Measurements from ENCODE around the gene GGT6. TPM values are rescaled to one million over a fixed set of nuclear protein-coding genes. Genes with fewer than 3 reads are reported as not detected.
"Not testable (repeated sequence)": the region's sequence is repeated elsewhere in the genome, so short reads cannot be mapped to it uniquely, and the experiment has no call there.

The GGT6 gene, protein sequence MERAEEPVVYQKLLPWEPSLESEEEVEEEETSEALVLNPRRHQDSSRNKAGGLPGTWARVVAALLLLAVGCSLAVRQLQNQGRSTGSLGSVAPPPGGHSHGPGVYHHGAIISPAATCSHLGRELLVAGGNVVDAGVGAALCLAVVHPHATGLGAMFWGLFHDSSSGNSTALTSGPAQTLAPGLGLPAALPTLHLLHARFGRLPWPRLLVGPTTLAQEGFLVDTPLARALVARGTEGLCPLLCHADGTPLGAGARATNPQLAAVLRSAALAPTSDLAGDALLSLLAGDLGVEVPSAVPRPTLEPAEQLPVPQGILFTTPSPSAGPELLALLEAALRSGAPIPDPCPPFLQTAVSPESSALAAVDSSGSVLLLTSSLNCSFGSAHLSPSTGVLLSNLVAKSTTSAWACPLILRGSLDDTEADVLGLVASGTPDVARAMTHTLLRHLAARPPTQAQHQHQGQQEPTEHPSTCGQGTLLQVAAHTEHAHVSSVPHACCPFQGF
- total RNA-seq = not detected in 2 replicates

DNA sequence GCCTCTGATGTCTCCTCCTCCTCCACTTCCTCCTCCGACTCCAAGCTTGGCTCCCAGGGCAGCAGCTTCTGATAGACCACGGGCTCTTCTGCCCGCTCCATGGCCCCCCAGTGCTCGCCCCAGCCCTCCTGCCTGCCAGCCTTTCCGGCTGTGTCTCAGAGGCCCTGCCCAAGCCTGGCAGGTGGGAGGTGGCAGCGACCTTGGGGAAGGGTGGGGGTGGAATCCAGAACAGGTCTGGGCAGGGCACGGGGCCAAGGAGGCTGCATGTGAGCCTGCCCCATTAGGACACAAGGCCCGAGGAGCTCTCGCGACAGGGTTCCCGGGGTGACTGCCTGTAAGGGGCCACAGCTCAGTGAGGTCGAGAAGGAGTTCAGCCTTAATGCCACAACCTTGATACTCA lies at the start of gene GGT6:
GGT6 (minus strand) TSS at position 157 of the 400 bp plus-strand sequence; CDS start at position 101, 56 bp downstream.
- intact Hi-C loops (cut with micrococcal nuclease) = loop anchor here (10.0 kb wide), 2 partner anchors 144 to 234 kb away; partner anchors contain the start of genes PELP1 and PSMB6
- Mint-ChIP-seq H3K4me3 (ENCODE audit: low read depth) (no peak within 1 kb of the TSS), H3K27ac (no peak within 1 kb of the TSS)

DNA sequence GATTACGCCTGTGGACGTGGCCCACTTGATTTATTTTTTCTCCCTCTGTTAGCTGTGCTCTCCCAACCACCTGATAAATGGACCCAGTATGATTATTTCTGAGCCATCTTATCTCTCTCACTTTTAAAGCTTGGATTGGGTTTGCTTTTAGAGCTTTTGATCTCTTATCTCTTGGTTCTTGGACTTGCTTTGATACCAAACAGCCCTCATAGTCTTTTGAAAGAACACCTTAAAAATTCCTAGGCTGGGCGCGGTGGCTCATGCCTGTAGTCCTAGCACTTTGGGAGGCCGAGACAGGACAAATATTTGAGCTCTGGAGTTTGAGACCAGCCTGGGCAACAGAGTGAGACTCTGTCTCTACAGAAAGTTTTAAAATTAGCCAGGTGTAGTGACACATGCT lies 49.8 kb upstream of the GGT6 start:
- no peaks in the 10 kb centered on the region for H3K4me1 Mint-ChIP-seq (ENCODE audit: low read depth)
- intact Hi-C loops (cut with micrococcal nuclease) = no loop called here
- H3K4me3 Mint-ChIP-seq (ENCODE audit: low read depth) = no peak overlapping the region
- H3K9me3 Mint-ChIP-seq = no peaks in the 10 kb centered on the region
- H3K27me3 Mint-ChIP-seq (ENCODE audit: low read depth) = peaks cover 30% of the 10 kb centered on the region
- H3K36me3 Mint-ChIP-seq (ENCODE audit: low read depth) = no peaks in the 10 kb centered on the region
- no peak for DNase-seq (ENCODE audit: low spot score)
- no peak overlapping the region for H3K27ac Mint-ChIP-seq

More for the DNA sequence above, at the start of gene GGT6:
- DNase-seq (ENCODE audit: low spot score) = no peak
- no peaks in the 10 kb centered on the region for H3K9me3 Mint-ChIP-seq
- H3K27me3 Mint-ChIP-seq (ENCODE audit: low read depth) = no peaks in the 10 kb centered on the region
- H3K36me3 Mint-ChIP-seq (ENCODE audit: low read depth) = no peaks in the 10 kb centered on the region
- H3K4me1 Mint-ChIP-seq (ENCODE audit: low read depth) = peaks cover 34% of the 10 kb centered on the region

DNA sequence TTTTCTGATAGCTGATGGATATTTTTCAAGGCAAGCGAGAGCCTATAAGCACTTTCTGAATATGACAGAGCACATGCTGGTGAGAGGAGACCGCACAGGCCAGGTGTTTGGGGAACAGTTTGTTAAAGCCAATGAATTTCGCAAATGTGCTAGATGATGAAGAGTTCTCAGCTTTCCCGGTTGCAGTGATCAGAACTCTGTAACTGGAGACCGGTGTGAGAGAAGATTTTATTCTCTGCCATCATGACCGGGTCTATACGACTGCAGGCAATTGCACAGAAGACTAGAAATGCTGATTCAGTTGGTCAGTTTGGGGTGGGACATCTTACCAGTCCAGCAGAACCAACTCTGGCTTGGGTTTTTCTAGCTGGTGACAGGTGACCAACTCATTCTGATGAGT lies 49.4 kb upstream of the GGT6 start:
- H3K36me3 Mint-ChIP-seq (ENCODE audit: low read depth) = no peaks in the 10 kb centered on the region
- H3K4me3 Mint-ChIP-seq (ENCODE audit: low read depth) = no peak overlapping the region
- H3K9me3 Mint-ChIP-seq = no peaks in the 10 kb centered on the region
- H3K4me1 Mint-ChIP-seq (ENCODE audit: low read depth) = no peaks in the 10 kb centered on the region
- no peak overlapping the region for H3K27ac Mint-ChIP-seq
- no peak for DNase-seq (ENCODE audit: low spot score)
- H3K27me3 Mint-ChIP-seq (ENCODE audit: low read depth) = peaks cover 30% of the 10 kb centered on the region
- intact Hi-C loops (cut with micrococcal nuclease) = no loop called here

DNA sequence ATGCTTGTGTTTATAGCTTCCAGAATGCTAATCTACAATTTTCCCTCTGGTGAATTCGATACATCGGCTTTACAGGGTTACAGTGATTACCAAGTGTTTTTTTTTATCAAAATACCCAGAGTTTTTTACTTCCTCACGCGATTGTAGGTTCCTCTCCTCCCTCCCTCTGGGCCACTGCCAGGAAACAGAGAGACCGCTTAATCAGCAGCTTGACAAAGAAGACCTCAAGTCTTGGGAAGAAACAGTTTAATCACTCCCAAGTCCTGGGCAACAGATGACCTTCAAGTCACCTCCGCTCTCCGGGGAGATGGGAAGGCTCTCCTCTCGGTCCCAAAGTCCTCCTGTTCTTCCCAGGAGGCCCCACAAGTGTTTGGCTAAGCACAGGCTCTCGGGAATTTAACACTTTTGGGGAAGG lies 47.4 kb upstream of the GGT6 start:
- intact Hi-C loops (cut with micrococcal nuclease) = no loop called here

DNA sequence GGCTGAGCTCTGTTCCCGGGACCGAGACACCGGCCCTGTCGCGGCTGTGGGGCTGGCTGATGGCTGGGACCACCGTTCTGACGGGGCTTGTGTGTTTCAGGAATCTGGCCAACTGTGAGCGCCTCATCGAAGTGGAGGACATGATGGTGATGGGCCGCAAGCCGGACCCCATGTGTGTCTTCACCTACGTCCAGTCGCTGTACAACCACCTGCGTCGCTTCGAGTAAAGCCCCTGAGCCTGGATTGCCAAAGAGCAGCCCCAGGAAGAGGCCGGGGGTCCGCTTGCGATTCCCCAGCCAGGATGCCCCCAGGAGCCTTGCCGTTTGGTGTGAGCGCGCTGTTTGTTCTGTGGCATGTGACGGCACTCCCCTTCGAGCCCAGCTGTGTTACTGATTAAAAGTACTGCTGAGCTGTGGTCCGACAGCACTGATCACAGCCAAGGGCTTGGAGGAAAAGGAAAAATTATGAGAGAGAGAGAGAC lies 46.9 kb upstream of the GGT6 start:
- intact Hi-C loops (cut with micrococcal nuclease) = no loop called here
- DNase-seq (ENCODE audit: low spot score) = no peak
- Mint-ChIP-seq H3K4me1 (ENCODE audit: low read depth) (no peaks in the 10 kb centered on the region), H3K27ac (no peak overlapping the region), H3K9me3 (no peaks in the 10 kb centered on the region), H3K27me3 (ENCODE audit: low read depth) (peaks cover 28% of the 10 kb centered on the region), H3K4me3 (ENCODE audit: low read depth) (no peak overlapping the region), H3K36me3 (ENCODE audit: low read depth) (no peaks in the 10 kb centered on the region)

More for the DNA sequence above, 47.4 kb upstream of the GGT6 start:
- H3K36me3 Mint-ChIP-seq (ENCODE audit: low read depth) = no peaks in the 10 kb centered on the region
- no peak for DNase-seq (ENCODE audit: low spot score)
- no peaks in the 10 kb centered on the region for H3K4me1 Mint-ChIP-seq (ENCODE audit: low read depth)
- no peak overlapping the region for H3K27ac Mint-ChIP-seq
- H3K9me3 Mint-ChIP-seq = no peaks in the 10 kb centered on the region
- no peak overlapping the region for H3K4me3 Mint-ChIP-seq (ENCODE audit: low read depth)
- H3K27me3 Mint-ChIP-seq (ENCODE audit: low read depth) = peaks cover 28% of the 10 kb centered on the region

DNA sequence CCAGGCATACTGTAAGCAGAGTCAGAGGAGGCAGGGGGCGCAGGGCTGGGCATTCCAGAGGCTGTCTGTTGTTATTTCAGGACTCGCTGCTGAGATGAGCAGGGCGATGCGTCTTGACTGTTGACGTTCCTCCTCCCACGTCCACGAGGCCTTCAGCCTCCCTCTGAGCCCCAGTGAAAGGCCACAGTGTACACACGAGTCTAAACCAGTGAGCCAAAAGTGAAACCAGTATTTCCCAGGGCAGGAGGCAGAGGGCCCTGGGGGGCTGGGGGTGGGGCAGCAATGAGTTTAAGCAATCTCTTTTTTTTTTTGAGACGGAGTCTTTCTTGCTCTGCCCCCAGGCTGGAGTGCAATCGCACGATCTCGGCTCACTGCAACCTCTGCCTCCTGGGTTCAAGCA lies 45.4 kb upstream of the GGT6 start:
- Mint-ChIP-seq H3K36me3 (ENCODE audit: low read depth) (no peaks in the 10 kb centered on the region), H3K27me3 (ENCODE audit: low read depth) (peaks cover 26% of the 10 kb centered on the region), H3K9me3 (no peaks in the 10 kb centered on the region), H3K4me1 (ENCODE audit: low read depth) (no peaks in the 10 kb centered on the region), H3K27ac (no peak overlapping the region), H3K4me3 (ENCODE audit: low read depth) (no peak overlapping the region)
- intact Hi-C loops (cut with micrococcal nuclease) = no loop called here
- no peak for DNase-seq (ENCODE audit: low spot score)

DNA sequence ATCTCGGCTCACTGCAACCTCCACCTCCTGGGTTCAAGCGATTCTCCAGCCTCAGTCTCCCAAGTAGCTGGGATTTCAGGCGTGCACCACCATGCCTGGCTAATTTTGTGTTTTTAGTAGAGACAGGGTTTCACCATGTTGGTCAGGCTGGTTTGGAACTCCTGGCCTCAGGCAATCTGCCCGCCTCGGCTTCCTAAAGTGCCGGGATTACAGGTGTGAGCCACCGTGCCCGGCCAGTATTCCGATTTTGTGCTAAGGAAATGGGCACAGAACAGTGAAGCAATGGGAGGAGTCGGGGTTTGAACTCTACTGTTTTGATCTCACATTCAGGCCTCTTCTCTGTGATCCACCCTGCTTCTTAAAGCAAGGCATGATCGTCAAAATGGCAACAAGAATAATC lies 44.4 kb upstream of the GGT6 start:
- DNase-seq (ENCODE audit: low spot score); H3K36me3 Mint-ChIP-seq (ENCODE audit: low read depth); H3K4me1 Mint-ChIP-seq (ENCODE audit: low read depth); H3K9me3 Mint-ChIP-seq; intact Hi-C loops (cut with micrococcal nuclease); H3K27ac Mint-ChIP-seq; H3K4me3 Mint-ChIP-seq (ENCODE audit: low read depth): not testable (repeated sequence)
- H3K27me3 Mint-ChIP-seq (ENCODE audit: low read depth) = peaks cover 20% of the 10 kb centered on the region

DNA sequence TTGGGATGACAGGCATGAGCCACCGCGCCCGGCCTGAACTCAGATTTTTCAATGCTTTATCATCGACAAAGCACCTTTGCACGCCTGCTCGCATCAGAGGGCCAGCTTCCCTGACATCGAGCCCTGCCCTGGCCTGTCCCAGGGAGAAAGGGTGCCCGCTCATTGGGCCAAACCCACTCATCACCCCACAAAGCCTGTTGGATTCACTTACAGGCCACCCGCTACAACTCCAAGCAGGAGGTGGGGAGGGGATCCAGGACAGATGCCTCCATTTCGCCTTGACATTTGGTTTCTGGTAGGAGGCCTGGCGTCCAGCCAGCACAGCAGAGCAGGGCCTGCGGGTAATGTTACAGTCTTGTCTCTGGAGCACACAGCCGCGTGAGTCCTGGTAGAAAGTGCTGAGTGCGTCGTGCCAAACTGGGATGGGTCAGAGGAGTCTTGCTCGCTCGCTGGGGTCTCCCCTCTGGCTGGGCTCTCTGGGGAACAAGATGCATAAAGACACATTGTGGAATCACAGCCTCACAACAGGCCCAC lies 43.8 kb upstream of the GGT6 start:
- DNase-seq (ENCODE audit: low spot score) = no peak
- no peak overlapping the region for H3K27ac Mint-ChIP-seq
- intact Hi-C loops (cut with micrococcal nuclease) = no loop called here
- no peaks in the 10 kb centered on the region for H3K36me3 Mint-ChIP-seq (ENCODE audit: low read depth)
- H3K27me3 Mint-ChIP-seq (ENCODE audit: low read depth) = peaks cover 14% of the 10 kb centered on the region
- no peak overlapping the region for H3K4me3 Mint-ChIP-seq (ENCODE audit: low read depth)
- H3K9me3 Mint-ChIP-seq = no peaks in the 10 kb centered on the region
- H3K4me1 Mint-ChIP-seq (ENCODE audit: low read depth) = no peaks in the 10 kb centered on the region

DNA sequence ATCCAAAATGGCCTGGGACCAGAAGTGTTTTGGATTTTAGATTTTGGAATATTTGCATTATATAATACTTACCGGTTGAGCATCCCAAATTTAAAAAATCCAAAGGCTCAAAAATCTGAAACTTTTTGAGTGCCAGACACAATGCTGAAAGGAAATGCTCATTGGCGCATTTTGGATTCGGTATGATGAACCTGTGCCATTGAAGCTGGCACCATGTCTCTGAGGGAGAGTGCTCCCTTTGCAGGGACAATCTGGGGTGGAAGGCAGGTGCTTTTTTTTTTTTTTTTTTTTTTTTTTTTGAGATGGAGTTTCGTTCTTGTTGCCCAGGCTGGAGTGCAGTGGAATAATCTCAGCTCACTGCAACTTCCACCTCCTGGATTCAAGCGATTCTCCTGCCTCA lies 41.7 kb upstream of the GGT6 start:
- Mint-ChIP-seq H3K4me3 (ENCODE audit: low read depth) (no peak overlapping the region), H3K36me3 (ENCODE audit: low read depth) (no peaks in the 10 kb centered on the region), H3K4me1 (ENCODE audit: low read depth) (no peaks in the 10 kb centered on the region), H3K9me3 (no peaks in the 10 kb centered on the region), H3K27me3 (ENCODE audit: low read depth) (peaks cover 1% of the 10 kb centered on the region), H3K27ac (no peak overlapping the region)
- DNase-seq (ENCODE audit: low spot score) = no peak
- intact Hi-C loops (cut with micrococcal nuclease) = no loop called here

DNA sequence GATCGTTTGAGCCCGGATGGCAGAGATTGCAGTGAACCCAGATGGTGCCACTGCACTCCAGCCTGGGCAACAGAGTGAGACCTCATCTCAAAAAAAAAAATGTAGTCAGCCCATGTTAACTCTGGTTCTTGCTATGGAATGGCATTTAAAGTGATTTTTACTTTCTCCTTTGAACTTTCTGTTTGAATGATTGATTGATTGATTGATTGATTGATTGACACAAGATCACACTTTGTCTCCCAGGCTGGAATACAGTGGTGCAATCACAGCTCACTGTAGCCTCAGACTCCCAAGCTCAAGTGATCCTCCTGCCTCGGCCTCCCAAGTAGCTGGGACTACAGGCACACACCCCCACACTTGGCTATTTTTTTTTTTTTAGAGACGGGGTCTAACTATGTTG lies 40.9 kb upstream of the GGT6 start:
- intact Hi-C loops (cut with micrococcal nuclease) = no loop called here
- no peak for DNase-seq (ENCODE audit: low spot score)
- Mint-ChIP-seq H3K4me3 (ENCODE audit: low read depth) (no peak overlapping the region), H3K27me3 (ENCODE audit: low read depth) (peaks cover 1% of the 10 kb centered on the region), H3K36me3 (ENCODE audit: low read depth) (no peaks in the 10 kb centered on the region), H3K27ac (no peak overlapping the region), H3K4me1 (ENCODE audit: low read depth) (no peaks in the 10 kb centered on the region), H3K9me3 (no peaks in the 10 kb centered on the region)

DNA sequence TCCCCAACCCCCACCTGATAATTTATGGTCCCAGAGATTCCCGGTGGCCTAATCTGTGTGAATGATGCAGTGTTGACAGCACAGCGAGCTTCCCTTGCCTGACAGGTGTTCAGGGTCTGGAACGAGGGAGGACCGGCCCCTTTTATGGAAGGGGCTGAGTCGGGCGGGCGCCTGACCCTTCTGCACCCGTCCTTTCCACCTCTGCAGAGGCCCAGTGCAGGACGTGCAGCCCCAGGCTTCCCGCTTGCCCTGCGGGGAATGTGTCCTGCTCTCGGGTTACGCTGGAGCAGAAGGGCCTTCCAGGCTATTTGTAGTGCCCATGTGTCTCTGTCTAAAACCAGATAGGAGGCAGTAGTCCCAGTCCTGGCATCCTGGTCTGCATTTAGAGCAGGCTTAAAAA lies 40.2 kb upstream of the GGT6 start:
- no peak overlapping the region for H3K4me3 Mint-ChIP-seq (ENCODE audit: low read depth)
- H3K27me3 Mint-ChIP-seq (ENCODE audit: low read depth) = peaks cover 1% of the 10 kb centered on the region
- no peaks in the 10 kb centered on the region for H3K4me1 Mint-ChIP-seq (ENCODE audit: low read depth)

DNA sequence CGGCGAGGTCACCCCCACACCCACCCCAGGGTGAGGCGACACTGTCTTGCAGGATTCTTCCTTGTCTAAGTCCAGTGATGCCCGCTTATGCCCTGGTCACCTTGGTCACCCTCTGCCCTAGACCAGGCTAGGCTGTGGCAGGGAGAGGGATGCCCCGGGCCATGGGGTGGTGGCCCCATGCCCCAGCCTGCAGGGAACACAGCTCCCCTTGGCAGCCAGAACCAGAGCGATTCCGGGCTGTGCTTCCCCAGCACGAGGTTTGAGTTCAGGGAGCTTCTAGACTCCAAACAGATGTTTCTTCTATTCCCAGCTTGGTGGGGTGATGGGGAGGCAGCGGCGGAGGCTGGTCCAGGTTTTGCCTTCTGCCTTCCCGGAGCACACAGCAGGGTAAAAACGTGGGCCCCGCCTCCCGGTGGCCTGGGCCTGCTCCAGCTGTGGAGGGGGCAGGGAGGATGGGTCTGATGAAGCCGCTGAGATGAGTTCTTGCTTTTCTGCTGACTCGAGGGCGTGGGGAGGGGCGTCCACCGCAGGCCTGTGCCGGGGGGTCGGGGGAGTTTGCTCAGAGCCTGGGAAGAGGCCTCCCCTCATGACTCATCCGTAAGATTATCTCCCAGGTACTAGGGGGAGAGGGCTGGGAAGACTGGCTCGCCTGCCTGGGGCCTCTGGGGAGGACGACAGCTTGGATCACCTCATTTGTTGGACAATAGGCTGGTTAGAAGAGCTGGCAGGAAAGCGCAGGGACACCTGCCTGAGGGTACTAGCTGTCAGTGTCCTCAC lies 39.3 kb upstream of the GGT6 start:
- Mint-ChIP-seq H3K36me3 (ENCODE audit: low read depth) (no peaks in the 10 kb centered on the region), H3K9me3 (no peaks in the 10 kb centered on the region), H3K27ac (no peak overlapping the region), H3K4me1 (ENCODE audit: low read depth) (peaks cover 2% of the 10 kb centered on the region), H3K27me3 (ENCODE audit: low read depth) (peaks cover 1% of the 10 kb centered on the region), H3K4me3 (ENCODE audit: low read depth) (no peak overlapping the region)
- DNase-seq (ENCODE audit: low spot score) = no peak
- intact Hi-C loops (cut with micrococcal nuclease) = no loop called here

More for the DNA sequence above, 40.2 kb upstream of the GGT6 start:
- intact Hi-C loops (cut with micrococcal nuclease) = no loop called here
- no peaks in the 10 kb centered on the region for H3K9me3 Mint-ChIP-seq
- DNase-seq (ENCODE audit: low spot score) = no peak
- H3K27ac Mint-ChIP-seq = no peak overlapping the region
- no peaks in the 10 kb centered on the region for H3K36me3 Mint-ChIP-seq (ENCODE audit: low read depth)

Measured in activated T-helper 2 cell treated with anti-CD3 and anti-CD28 coated beads, Interferon-gamma antibody, Interleukin-2, Interleukin-4, amounts not matched to agents 10 μg/mL and 5 μg/mL and 100 μg/mL, durations not matched to agents 14 hours and 24 hours and 36 hours (primary cell).